HuH-7 (cell line): ENCODE results near the gene CDC123.
"Not testable (repeated sequence)": the region's sequence is repeated elsewhere in the genome, so short reads cannot be mapped to it uniquely, and the experiment has no call there.

Experiments used
- DNase-seq: peaks from one replicate; pipeline ENCODE4 v3.0.0; 2011; ENCODE audit warnings: low spot score

Gene CDC123

GRCh38 chr10:12235796-12236195 lies 39.8 kb downstream of the CDC123 start:
- no peak for DNase-seq

GRCh38 chr10:12237265-12238220 lies 41.6 kb downstream of the CDC123 start:
- DNase-seq = no peak

- DNase-seq = no peak
Observed at GRCh38 chr10:12238821-12239220, 42.8 kb downstream of the CDC123 start.

- no peak for DNase-seq
Observed at GRCh38 chr10:12241810-12242529, 46.0 kb downstream of the CDC123 start.

GRCh38 chr10:12243864-12244620 lies 48.1 kb downstream of the CDC123 start:
- no peak for DNase-seq

GRCh38 chr10:12250181-12250580 lies 54.2 kb downstream of the CDC123 start:
- no peak for DNase-seq

- not testable (repeated sequence) for DNase-seq
Observed at GRCh38 chr10:12250702-12251101, 54.7 kb downstream of the CDC123 start.

GRCh38 chr10:12251581-12251980 lies 55.6 kb downstream of the CDC123 start:
- no peak for DNase-seq

- peak; percentile 63 for DNase-seq
Observed at GRCh38 chr10:12252882-12253546, 57.0 kb downstream of the CDC123 start.

- no peak for DNase-seq
Observed at GRCh38 chr10:12255048-12255447, 59.1 kb downstream of the CDC123 start.

GRCh38 chr10:12259988-12260387 lies 64.0 kb downstream of the CDC123 start:
- no peak for DNase-seq

- DNase-seq = peak; percentile 90
Observed at GRCh38 chr10:12262278-12262981, 66.4 kb downstream of the CDC123 start.

GRCh38 chr10:12264204-12264940 lies 68.4 kb downstream of the CDC123 start:
- peak; percentile 32 for DNase-seq

- no peak for DNase-seq
Observed at GRCh38 chr10:12269056-12269455, 73.1 kb downstream of the CDC123 start.

GRCh38 chr10:12271210-12271540 lies 75.2 kb downstream of the CDC123 start:
- no peak for DNase-seq

- DNase-seq = not testable (repeated sequence)
Observed at GRCh38 chr10:12277862-12278261, 81.9 kb downstream of the CDC123 start.

- DNase-seq = no peak
Observed at GRCh38 chr10:12279281-12279680, 83.3 kb downstream of the CDC123 start.

- DNase-seq = no peak
Observed at GRCh38 chr10:12287772-12288171, 91.8 kb downstream of the CDC123 start.

- DNase-seq = not testable (repeated sequence)
Observed at GRCh38 chr10:12297784-12298183, 101.8 kb downstream of the CDC123 start.

GRCh38 chr10:12299222-12299965 lies 103.4 kb downstream of the CDC123 start:
- DNase-seq = no peak
